ENCODE results near the gene BAHCC1.

BAHCC1 gene

DNA sequence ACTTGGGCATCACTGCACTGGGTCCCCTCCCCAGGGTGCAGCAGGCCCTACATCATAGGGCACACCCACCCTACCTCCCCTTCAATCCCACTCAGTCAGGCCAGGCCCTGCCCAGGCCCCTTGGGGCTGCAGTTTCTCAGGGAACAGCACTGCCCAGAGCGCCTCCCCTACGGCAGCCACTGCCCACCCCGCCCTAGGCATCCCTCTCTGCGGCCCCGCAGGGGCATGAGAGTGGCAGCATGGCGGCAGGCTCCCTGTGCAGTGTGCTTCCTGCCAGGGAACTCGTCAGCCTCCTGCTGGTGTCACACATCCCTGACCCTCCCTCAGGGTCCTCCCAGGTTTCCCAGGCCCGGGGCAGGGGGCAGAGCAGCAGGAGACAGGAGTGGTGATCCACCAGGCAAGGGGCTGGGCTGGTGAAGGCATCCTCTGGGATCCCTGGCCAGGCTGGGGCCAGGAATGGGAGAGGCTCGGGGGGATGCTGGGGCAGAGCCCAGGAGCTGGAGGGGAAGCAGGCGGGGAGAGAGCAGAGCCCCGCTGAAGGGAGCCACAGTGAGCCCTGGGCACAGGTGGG lies 16.2 kb upstream of the BAHCC1 start:
- Histone ChIP-seq H3K9ac (ENCODE audit: low read depth, low read length) (no peak overlapping the region), H3K9me3 (ENCODE audit: control insufficient read depth, insufficient read depth, low read length) (no peaks in the 10 kb centered on the region), H3K36me3 (ENCODE audit: insufficient read depth, low read length) (no peaks in the 10 kb centered on the region), H3K4me1 (ENCODE audit: insufficient read depth, low read length) (no peaks in the 10 kb centered on the region)

GRCh38 chr17:81379523-81379942 lies 15.7 kb upstream of the BAHCC1 start:
- no peaks in the 10 kb centered on the region for H3K4me1 ChIP-seq (ENCODE audit: insufficient read depth, low read length)
- no peak overlapping the region for H3K9ac ChIP-seq (ENCODE audit: low read depth, low read length)
- H3K9me3 ChIP-seq (ENCODE audit: control insufficient read depth, insufficient read depth, low read length): no peaks in the 10 kb centered on the region
- no peaks in the 10 kb centered on the region for H3K36me3 ChIP-seq (ENCODE audit: insufficient read depth, low read length)

DNA sequence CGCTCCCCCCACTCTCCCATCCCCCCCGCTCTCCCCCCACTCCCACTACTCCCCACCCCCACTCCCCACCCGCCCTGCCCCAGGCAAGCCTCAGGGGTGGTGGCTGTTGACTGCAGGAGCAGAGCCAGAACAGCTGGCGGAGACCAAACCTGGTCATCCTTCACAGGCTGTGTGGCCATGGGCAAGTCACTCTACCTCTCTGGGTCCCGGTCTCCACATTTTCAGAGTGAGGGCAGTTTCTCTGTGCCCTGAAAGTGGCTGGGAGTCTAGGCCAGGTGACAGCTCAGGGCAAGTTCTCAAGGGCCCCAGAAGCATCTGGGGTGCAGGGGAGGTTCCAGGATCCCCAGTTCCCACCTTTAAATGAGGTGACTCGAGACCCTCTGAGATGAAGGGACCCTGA lies 15.1 kb upstream of the BAHCC1 start:
- Histone ChIP-seq H3K9ac (ENCODE audit: low read depth, low read length) (no peak overlapping the region), H3K36me3 (ENCODE audit: insufficient read depth, low read length) (no peaks in the 10 kb centered on the region), H3K9me3 (ENCODE audit: control insufficient read depth, insufficient read depth, low read length) (no peaks in the 10 kb centered on the region)

GRCh38 chr17:81380666-81381518 lies 14.4 kb upstream of the BAHCC1 start:
- H3K4me1 ChIP-seq (ENCODE audit: insufficient read depth, low read length): no peaks in the 10 kb centered on the region; the same call in 1 of the 2 replicates
- no peaks in the 10 kb centered on the region for H3K36me3 ChIP-seq (ENCODE audit: insufficient read depth, low read length)
- no peaks in the 10 kb centered on the region for H3K9me3 ChIP-seq (ENCODE audit: control insufficient read depth, insufficient read depth, low read length)
- H3K9ac ChIP-seq (ENCODE audit: low read depth, low read length): no peak overlapping the region

More for the DNA sequence above, 15.1 kb upstream of the BAHCC1 start:
- no peaks in the 10 kb centered on the region; the same call in 1 of the 2 replicates for H3K4me1 ChIP-seq (ENCODE audit: insufficient read depth, low read length)

DNA sequence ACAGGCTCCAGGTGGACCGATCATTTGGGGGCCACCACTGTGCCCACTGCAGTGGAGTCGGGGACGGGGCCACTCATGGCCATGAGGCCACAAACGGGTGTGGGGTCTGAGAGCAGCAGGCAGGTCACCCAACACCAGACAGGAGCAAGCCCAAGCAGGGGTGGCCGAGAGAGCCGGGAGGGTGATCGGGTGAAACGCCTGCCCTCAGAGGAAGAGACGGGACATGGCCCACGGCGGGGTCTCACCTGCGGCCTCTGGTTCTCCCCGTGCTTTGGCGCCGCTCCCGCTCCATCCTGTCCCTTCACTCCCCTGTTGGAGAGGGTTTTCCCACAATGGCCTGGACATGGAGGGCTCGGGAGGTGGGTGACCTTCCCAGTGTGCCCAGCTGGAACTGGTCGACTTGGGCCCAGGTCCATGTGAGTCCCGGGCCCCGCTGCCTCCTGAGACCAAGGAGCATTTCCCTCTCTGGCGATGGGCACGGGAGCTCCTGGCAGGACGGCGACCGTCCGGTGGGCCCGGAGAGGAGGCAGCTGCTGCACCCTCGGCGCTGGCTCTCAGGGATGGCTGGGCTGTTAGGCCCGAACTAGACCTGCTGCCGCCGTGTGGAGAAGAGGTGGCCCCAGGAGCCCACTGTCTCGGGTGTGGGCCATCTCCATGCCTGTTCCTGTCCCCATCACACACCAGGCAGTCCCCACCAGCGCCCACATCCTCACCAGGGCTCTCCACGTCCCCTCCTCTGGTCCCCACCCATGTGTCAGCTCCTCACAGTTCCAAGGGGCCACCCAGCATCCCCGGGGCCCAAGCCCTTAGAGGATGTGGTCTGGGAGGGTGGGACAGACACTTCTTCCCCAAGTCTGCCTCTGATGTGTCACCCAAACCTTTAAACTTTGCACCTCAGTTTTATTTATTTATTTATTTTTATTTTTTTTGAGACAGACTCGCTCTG lies 13.4 kb upstream of the BAHCC1 start:
- Histone ChIP-seq H3K9me3 (ENCODE audit: control insufficient read depth, insufficient read depth, low read length) (no peaks in the 10 kb centered on the region), H3K36me3 (ENCODE audit: insufficient read depth, low read length) (no peaks in the 10 kb centered on the region), H3K9ac (ENCODE audit: low read depth, low read length) (no peak overlapping the region), H3K4me1 (ENCODE audit: insufficient read depth, low read length) (no peaks in the 10 kb centered on the region; the same call in 1 of the 2 replicates)

DNA sequence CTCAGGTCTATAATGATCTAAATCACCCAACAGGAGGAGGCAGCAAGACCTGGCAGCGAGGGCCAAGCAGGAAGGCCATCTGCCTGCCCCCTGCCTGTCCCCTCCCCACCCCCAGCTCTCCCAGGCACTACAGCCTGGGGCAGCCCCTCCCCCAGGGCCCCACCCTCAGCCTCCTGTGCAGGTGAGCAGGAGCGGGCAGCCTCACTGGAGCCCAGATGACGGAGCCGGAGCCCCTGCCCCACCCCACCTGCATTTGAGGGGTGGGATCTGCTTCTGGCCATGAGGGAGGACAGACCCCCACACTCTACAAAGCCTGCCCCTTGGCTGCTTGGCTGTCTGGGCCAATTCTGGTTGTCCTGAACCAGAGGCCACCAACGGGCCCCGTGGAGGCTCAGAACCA lies 12.4 kb upstream of the BAHCC1 start:
- H3K4me1 ChIP-seq (ENCODE audit: insufficient read depth, low read length): no peaks in the 10 kb centered on the region; the same call in 1 of the 2 replicates
- H3K36me3 ChIP-seq (ENCODE audit: insufficient read depth, low read length): no peaks in the 10 kb centered on the region
- no peak overlapping the region for H3K9ac ChIP-seq (ENCODE audit: low read depth, low read length)
- H3K9me3 ChIP-seq (ENCODE audit: control insufficient read depth, insufficient read depth, low read length): no peaks in the 10 kb centered on the region

DNA sequence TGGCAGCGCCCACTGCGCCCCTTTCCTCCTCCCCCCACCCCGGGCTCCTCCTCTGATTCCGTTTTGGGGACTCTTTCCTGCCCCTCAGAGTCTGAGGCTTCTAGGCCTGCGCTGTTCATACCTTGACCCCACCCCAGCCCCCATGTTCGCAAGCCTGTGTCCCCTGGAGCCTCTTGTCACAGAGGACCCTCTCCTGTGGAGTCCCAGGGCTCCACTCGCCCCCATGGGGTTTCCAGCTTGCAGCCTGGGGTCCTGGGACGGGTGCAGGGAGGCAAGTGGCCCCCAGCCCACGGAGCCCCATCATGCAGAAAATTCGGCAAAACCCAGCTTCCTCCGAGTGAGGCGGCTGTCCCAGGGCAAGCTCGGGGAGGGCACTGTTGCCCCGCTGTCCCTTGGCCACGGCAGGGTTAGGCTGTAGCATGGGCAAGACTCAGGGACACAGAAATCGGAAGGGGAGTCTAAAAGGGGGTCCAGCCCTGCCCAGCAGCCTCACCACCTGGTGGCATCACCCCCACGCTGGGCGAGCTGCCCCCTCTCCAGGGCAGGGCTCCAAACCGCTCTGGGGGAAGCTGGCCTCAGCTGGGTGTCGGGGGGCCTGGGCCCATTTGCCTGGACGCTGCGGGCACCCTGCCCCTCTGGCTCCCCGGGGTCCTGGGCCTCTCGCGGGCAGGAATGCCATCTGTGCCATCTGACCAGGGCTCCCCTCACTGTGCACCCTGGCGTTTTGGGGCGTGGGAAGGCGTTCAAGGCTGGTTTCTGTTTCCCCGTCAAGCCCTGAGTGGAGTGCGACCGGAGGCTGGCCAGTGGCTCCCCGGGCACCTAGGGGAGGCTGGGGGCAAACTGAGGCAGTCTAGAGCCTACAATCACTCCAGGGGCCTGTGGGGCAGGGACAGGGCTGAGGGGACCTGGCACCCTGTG lies 11.5 kb upstream of the BAHCC1 start:
- H3K9ac ChIP-seq (ENCODE audit: low read depth, low read length): no peak overlapping the region
- H3K9me3 ChIP-seq (ENCODE audit: control insufficient read depth, insufficient read depth, low read length): no peaks in the 10 kb centered on the region
- no peaks in the 10 kb centered on the region for H3K36me3 ChIP-seq (ENCODE audit: insufficient read depth, low read length)
- H3K4me1 ChIP-seq (ENCODE audit: insufficient read depth, low read length): peaks cover 4% of the 10 kb centered on the region; the same call in 1 of the 2 replicates

DNA sequence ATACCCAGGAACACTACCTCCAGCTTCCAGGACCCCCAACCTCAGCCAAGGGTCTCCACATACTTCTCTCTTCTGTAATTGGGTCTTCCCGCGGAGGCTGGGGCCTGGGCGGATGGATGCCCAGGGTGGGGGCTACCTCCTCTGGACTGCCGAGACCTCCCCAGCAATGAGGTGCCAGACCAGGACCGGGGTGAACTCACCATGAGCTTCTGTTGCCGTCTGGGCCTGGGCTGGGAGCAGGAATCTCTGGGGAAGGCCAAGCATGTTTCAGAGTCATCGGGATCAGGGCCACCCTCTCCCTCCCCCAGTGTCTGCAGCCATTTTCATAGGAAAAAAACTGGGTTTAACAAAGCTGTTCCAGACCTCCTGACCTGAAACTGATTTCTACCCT lies 10.3 kb upstream of the BAHCC1 start:
- Histone ChIP-seq H3K9me3 (ENCODE audit: control insufficient read depth, insufficient read depth, low read length) (no peaks in the 10 kb centered on the region), H3K4me1 (ENCODE audit: insufficient read depth, low read length) (peaks cover 13% of the 10 kb centered on the region; the same call in 1 of the 2 replicates), H3K36me3 (ENCODE audit: insufficient read depth, low read length) (no peaks in the 10 kb centered on the region), H3K9ac (ENCODE audit: low read depth, low read length) (no peak overlapping the region)

DNA sequence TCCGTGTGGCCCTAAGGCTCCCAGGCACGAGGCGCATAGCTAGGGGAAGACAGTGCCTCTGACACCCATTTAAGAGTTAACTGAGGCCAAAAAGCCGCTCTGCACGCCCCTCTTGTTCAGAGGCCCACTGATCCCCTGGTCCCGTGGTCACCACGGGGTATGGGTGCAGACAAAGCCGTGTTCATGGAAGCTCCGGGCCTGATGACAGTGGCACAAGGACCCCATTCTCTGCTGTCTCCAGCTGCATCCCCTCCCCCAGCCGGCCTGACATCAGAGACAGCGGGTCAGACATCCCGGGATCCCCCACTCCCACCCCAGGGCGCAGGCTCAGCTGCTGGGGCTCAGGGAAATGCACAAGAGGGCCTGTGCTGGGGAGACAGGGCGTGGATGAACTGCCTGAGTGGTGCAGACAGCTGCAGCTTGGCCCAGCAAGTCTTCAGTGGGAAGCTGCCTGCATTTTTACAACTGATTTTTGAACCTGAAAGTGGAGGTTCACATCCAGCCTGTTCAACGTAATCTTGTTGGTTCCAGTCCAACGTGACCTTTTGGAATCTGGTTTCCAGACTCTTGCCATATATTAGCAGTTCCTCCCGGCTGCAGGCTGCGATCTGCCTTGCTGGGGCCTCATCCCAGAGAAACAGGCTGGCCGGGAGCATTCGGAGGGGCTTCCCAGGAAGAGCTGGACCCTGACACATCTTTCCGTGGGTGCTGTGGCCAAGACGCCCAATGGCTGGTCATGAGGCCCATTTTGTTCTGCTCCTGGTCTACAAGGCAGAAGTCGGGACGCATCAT lies 9.7 kb upstream of the BAHCC1 start:
- Histone ChIP-seq H3K4me1 (ENCODE audit: insufficient read depth, low read length) (peaks cover 19% of the 10 kb centered on the region; the same call in 1 of the 2 replicates), H3K9ac (ENCODE audit: low read depth, low read length) (no peak overlapping the region), H3K36me3 (ENCODE audit: insufficient read depth, low read length) (no peaks in the 10 kb centered on the region), H3K9me3 (ENCODE audit: control insufficient read depth, insufficient read depth, low read length) (no peaks in the 10 kb centered on the region)

- peaks cover 19% of the 10 kb centered on the region; the same call in 1 of the 2 replicates for H3K4me1 ChIP-seq (ENCODE audit: insufficient read depth, low read length)
- peak overlapping the region; percentile 73; the same call in 1 of the 2 replicates for H3K9ac ChIP-seq (ENCODE audit: low read depth, low read length)
- no peaks in the 10 kb centered on the region for H3K9me3 ChIP-seq (ENCODE audit: control insufficient read depth, insufficient read depth, low read length)
- no peaks in the 10 kb centered on the region for H3K36me3 ChIP-seq (ENCODE audit: insufficient read depth, low read length)
Measured at GRCh38 chr17:81386141-81386645, 9.1 kb upstream of the BAHCC1 start.

DNA sequence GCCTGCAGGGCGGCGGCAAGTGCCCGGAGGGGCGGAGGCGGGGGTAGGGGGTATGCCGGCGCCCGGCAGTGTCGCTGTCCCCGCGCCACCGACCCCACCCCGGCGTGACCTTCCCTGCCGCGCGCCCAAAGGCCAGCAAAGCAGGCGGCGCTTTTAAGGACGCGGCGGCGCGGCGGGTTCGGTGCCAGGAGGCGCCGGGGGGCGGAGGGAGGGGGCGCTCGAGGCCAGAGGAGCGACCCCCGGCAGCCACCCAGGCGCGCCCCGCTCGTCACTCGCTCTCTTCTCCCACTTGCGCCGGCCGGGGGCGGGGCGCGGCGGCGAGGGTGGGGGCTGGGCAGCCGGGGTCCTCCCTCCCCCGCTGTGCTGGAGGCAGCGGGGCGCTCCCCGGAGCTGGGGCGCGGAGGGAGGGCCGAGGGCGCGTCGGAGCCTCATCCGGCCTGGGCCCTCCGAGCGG lies 8.6 kb upstream of the BAHCC1 start:
- H3K9ac ChIP-seq (ENCODE audit: low read depth, low read length): peak overlapping the region; percentile 73
- no peaks in the 10 kb centered on the region for H3K9me3 ChIP-seq (ENCODE audit: control insufficient read depth, insufficient read depth, low read length)
- H3K36me3 ChIP-seq (ENCODE audit: insufficient read depth, low read length): no peaks in the 10 kb centered on the region
- H3K4me1 ChIP-seq (ENCODE audit: insufficient read depth, low read length): peaks cover 19% of the 10 kb centered on the region; the same call in 1 of the 2 replicates

DNA sequence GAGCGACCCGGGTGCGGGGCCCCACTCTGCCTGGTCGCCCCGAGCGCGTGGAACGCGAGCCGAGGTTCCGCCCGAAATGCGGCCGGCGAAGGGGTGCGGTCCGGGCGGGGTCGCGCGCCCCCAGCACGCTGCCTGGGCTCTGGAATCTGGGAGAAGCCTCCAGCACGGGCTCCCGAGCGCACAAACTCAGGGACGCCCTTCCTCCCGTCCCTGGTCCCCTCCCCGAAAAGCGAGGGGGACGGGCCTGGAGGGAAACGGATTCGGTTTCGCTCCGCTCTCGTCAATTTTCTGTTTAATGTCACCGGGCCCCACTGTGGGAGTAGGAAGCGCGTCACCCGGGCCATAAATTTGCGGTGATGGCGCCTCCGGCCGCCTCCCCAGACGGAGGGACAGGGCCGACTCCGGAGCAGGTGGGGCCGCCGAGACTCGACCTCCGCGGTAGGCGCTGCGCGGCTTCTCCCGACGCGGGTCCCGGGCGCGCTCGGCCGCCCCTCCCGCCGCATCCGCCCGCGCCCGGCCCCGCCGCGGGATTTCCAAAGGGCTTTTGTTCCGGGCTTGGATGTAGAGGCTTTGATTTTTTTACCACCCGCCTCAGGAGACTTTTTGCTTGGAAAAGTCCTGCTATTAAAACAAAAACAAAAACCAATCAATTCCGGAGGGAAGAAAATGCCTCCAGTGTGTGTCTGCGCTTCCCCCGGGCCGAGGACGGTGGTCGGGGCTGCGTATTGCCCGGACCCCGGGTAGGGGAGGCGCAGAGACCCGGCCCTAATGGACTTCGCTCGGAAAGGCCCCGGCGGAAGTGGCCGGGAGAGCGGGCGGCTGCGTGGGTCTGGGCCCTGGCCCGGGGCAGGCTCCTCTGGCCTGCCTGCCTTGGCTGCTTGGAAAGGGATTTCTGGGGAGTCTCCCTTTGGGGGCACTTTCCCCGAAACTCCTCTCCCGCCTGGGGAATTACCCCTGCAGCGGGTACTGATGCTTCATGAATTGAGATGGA lies 7.9 kb upstream of the BAHCC1 start:
- H3K36me3 ChIP-seq (ENCODE audit: insufficient read depth, low read length): no peaks in the 10 kb centered on the region
- H3K4me1 ChIP-seq (ENCODE audit: insufficient read depth, low read length): peaks cover 22% of the 10 kb centered on the region; the same call in 1 of the 2 replicates
- H3K9ac ChIP-seq (ENCODE audit: low read depth, low read length): peak overlapping the region; percentile 73

More for the DNA sequence above, 7.9 kb upstream of the BAHCC1 start:
- no peaks in the 10 kb centered on the region for H3K9me3 ChIP-seq (ENCODE audit: control insufficient read depth, insufficient read depth, low read length)

Measured in ES-I3 (cell line).